IMR-90 (cell line): ENCODE measurements around the gene ARPC5. TPM values are rescaled to one million over a fixed set of nuclear protein-coding genes. Genes with fewer than 3 reads are reported as not detected.

Experiments
- ATAC-seq: fragments of 200-7000 bp; cut with Tn5 transposase; 2 replicates; pipeline ENCODE4 v1.9.1; 2020; ENCODE audit warnings: low read depth, mild to moderate bottlenecking, moderate library complexity
- BruUV-seq: library from RNA; stranded (reverse); fragments of 400-500 nt; replicated peaks from 2 replicates; lab custom pipeline; 2021; lab: Mats Ljungman, UMichigan
- CTCF ChIA-PET: fragments of 300-600 bp; formaldehyde crosslinking; extraction: SDS; loops from one replicate; lab custom pipeline; 2021; ENCODE audit warnings: antibody characterized with exemption; lab: Yijun Ruan, JAX
- POLR2A ChIA-PET: fragments of 300-600 bp; sonication (Branson Sonifier 250); formaldehyde crosslinking; loops from one replicate; lab custom pipeline; 2022; ENCODE audit warnings: antibody characterized with exemption; ENCODE audit not compliant: unreplicated experiment; lab: Charles Lee
- DNase-seq: peaks from one replicate; pipeline ENCODE4 v3.0.0; 2013
- H2AFZ ChIP-seq: replicated peaks from 2 replicates; pipeline ENCODE3; 2013; ENCODE audit warnings: low read length, mild to moderate bottlenecking; ENCODE audit not compliant: poor library complexity
- H2AK5ac ChIP-seq: 2 replicates; pipeline ENCODE4 v1.6.1; 2013; ENCODE audit warnings: low read depth, low read length, inconsistent platforms
- H2AK9ac ChIP-seq: replicated peaks from 2 replicates; pipeline ENCODE3; 2013; ENCODE audit warnings: mild to moderate bottlenecking, low read depth, low read length, moderate library complexity; ENCODE audit not compliant: poor library complexity
- H2BK120ac ChIP-seq: 2 replicates; pipeline ENCODE4 v1.6.1; 2013; ENCODE audit warnings: low read depth, low read length, inconsistent platforms
- H2BK15ac ChIP-seq: 3 replicates; pipeline ENCODE4 v1.6.1; 2013; ENCODE audit warnings: low read depth, low read length, inconsistent platforms
- H2BK20ac ChIP-seq: 2 replicates; pipeline ENCODE4 v1.6.1; 2013; ENCODE audit warnings: low read depth, mild to moderate bottlenecking, inconsistent platforms, low read length, moderate library complexity
- H2BK5ac ChIP-seq: 2 replicates; pipeline ENCODE4 v1.6.1; 2013; ENCODE audit warnings: mild to moderate bottlenecking, low read depth, low read length, inconsistent platforms; ENCODE audit not compliant: poor library complexity, severe bottlenecking
- H3K14ac ChIP-seq: replicated peaks from 2 replicates; pipeline ENCODE4 v1.6.1; 2013; ENCODE audit warnings: low read depth, low read length, inconsistent platforms
- H3K18ac ChIP-seq: 2 replicates; pipeline ENCODE4 v1.6.1; 2013; ENCODE audit warnings: low read depth, low read length, control low read depth
- H3K23ac ChIP-seq: 2 replicates; pipeline ENCODE4 v1.6.1; 2013; ENCODE audit warnings: low read depth, low read length, inconsistent platforms
- H3K27ac ChIP-seq: 2 replicates; pipeline ENCODE4 v1.5.1; 2013; ENCODE audit warnings: mild to moderate bottlenecking, control low read depth, low read length; ENCODE audit not compliant: insufficient read depth
- H3K27me3 ChIP-seq: 2 replicates; pipeline ENCODE4 v1.6.1; 2013; ENCODE audit warnings: low read length; ENCODE audit not compliant: control insufficient read depth, insufficient read depth
- H3K36me3 ChIP-seq: 2 replicates; pipeline ENCODE4 v1.6.1; 2013; ENCODE audit warnings: low read length, mixed read lengths; ENCODE audit not compliant: control insufficient read depth, insufficient read depth
- H3K4ac ChIP-seq: 2 replicates; pipeline ENCODE4 v1.6.1; 2013; ENCODE audit warnings: low read depth, low read length, inconsistent platforms
- H3K4me1 ChIP-seq: 2 replicates; pipeline ENCODE4 v1.6.1; 2013; ENCODE audit warnings: low read length, mixed read lengths; ENCODE audit not compliant: control insufficient read depth, insufficient read depth
- H3K4me2 ChIP-seq: 2 replicates; pipeline ENCODE4 v1.6.1; 2013; ENCODE audit warnings: low read depth, mild to moderate bottlenecking, control low read depth, low read length, moderate library complexity
- H3K4me3 ChIP-seq: 2 replicates; pipeline ENCODE4 v1.5.1; 2013; ENCODE audit warnings: low read depth, mild to moderate bottlenecking, control low read depth, low read length, moderate library complexity; ENCODE audit not compliant: insufficient read depth
- H3K56ac ChIP-seq: 2 replicates; pipeline ENCODE4 v1.6.1; 2013; ENCODE audit warnings: low read length, inconsistent platforms; ENCODE audit not compliant: insufficient read depth; ENCODE audit errors: extremely low read depth
- H3K79me1 ChIP-seq, 2 experiments: 2 replicates each; pipeline ENCODE4 v1.6.1; 2013; ENCODE audit warnings: low read length in 2 of 2, inconsistent platforms in 1 of 2, low read depth in 1 of 2
- H3K9ac ChIP-seq: 2 replicates; pipeline ENCODE4 v1.6.1; 2013; ENCODE audit warnings: low read depth, low read length, control low read depth
- H3K9me1 ChIP-seq: 2 replicates; pipeline ENCODE4 v1.6.1; 2013; ENCODE audit warnings: low read length, inconsistent platforms; ENCODE audit not compliant: insufficient read depth
- H3K9me3 ChIP-seq: 2 replicates; pipeline ENCODE4 v1.6.1; 2013; ENCODE audit warnings: low read length; ENCODE audit not compliant: control insufficient read depth, insufficient read depth
- H4K20me1 ChIP-seq: 2 replicates; pipeline ENCODE4 v1.6.1; 2013; ENCODE audit warnings: low read length, inconsistent platforms; ENCODE audit not compliant: insufficient read depth
- H4K5ac ChIP-seq: 2 replicates; pipeline ENCODE4 v1.6.1; 2013; ENCODE audit warnings: mild to moderate bottlenecking, low read depth, low read length, control low read depth
- H4K8ac ChIP-seq, 2 experiments: 2 replicates each; pipeline ENCODE4 v1.6.1; 2013; ENCODE audit warnings: low read depth in 2 of 2, low read length in 2 of 2, control low read depth in 1 of 2, inconsistent platforms in 1 of 2
- H4K91ac ChIP-seq: 2 replicates; pipeline ENCODE4 v1.6.1; 2013; ENCODE audit warnings: low read depth, low read length, inconsistent platforms; ENCODE audit not compliant: insufficient read depth
- BHLHE40 ChIP-seq: fragments of 150-350 bp; IDR thresholded peaks from 2 replicates; pipeline ENCODE4 v1.6.1; 2016; ENCODE audit warnings: mild to moderate bottlenecking, low read depth, low read length
- CEBPB ChIP-seq: IDR thresholded peaks from 2 replicates; pipeline ENCODE4 v1.6.1; 2012; ENCODE audit warnings: low read depth, low read length, improper control_type of control experiment
- CHD1 ChIP-seq: IDR thresholded peaks from 2 replicates; pipeline ENCODE4 v1.6.1; 2012; ENCODE audit warnings: low read depth, low read length, improper control_type of control experiment
- CTCF ChIP-seq: conservative IDR thresholded peaks from 2 replicates; pipeline ENCODE4 v1.5.1; 2012; ENCODE audit warnings: mild to moderate bottlenecking, low read depth, low read length, improper control_type of control experiment
- ELK1 ChIP-seq: fragments of 150-350 bp; IDR thresholded peaks from 2 replicates; pipeline ENCODE4 v1.6.1; 2016; ENCODE audit warnings: low read depth, mild to moderate bottlenecking, low read length, moderate library complexity, borderline replicate concordance
- FOS ChIP-seq: fragments of 150-350 bp; IDR thresholded peaks from 2 replicates; pipeline ENCODE4 v1.6.1; 2016; ENCODE audit warnings: low read depth, low read length
- MAFK ChIP-seq: IDR thresholded peaks from 2 replicates; pipeline ENCODE4 v1.6.1; 2012; ENCODE audit warnings: low read depth, low read length, improper control_type of control experiment
- MXI1 ChIP-seq: IDR thresholded peaks from 2 replicates; pipeline ENCODE4 v1.6.1; 2012; ENCODE audit warnings: low read depth, mild to moderate bottlenecking, low read length, moderate library complexity, borderline replicate concordance
- RAD21 ChIP-seq: IDR thresholded peaks from 2 replicates; pipeline ENCODE4 v1.6.1; 2012; ENCODE audit warnings: low read length, improper control_type of control experiment
- RCOR1 ChIP-seq: IDR thresholded peaks from 2 replicates; pipeline ENCODE4 v1.6.1; 2012; ENCODE audit warnings: mild to moderate bottlenecking, low read length, improper control_type of control experiment; ENCODE audit not compliant: insufficient replicate concordance
- RFX5 ChIP-seq: IDR thresholded peaks from 2 replicates; pipeline ENCODE4 v1.8.0; 2012; ENCODE audit warnings: low read depth, mild to moderate bottlenecking, low read length, moderate library complexity
- SMC3 ChIP-seq: fragments of 150-350 bp; IDR thresholded peaks from 2 replicates; pipeline ENCODE4 v1.6.1; 2016; ENCODE audit warnings: low read depth, mild to moderate bottlenecking, antibody characterized with exemption, low read length, moderate library complexity
- USF2 ChIP-seq: fragments of 150-350 bp; IDR thresholded peaks from 2 replicates; pipeline ENCODE4 v1.6.1; 2017; ENCODE audit warnings: mild to moderate bottlenecking, antibody characterized with exemption, low read length, low read depth
- WGBS, 2 experiments: methylation state at CpG; one replicate each; pipeline versions ENCODE4 v1.1.5 to v1.1.7; 2013; ENCODE audit warnings: missing lambda C conversion rate in 2 of 2; ENCODE audit not compliant: insufficient read length in 1 of 2; ENCODE audit errors: extremely low coverage in 2 of 2; 5-methylcytosine and 5-hydroxymethylcytosine counted together
- dilution Hi-C: fragments of 300-500 bp; cut with HindIII; formaldehyde crosslinking; loops from one replicate; pipeline ENCODE4 v1.14.3; 2018; ENCODE audit warnings: low sequenced_read_pairs; ENCODE audit not compliant: unreplicated experiment
- in situ Hi-C: fragments of 300-500 bp; cut with MboI; formaldehyde crosslinking; loops from 3 replicates; pipeline ENCODE4 v1.14.3; 2019; ENCODE audit warnings: low sequenced_read_pairs, inconsistent platforms, mixed read lengths
- intact Hi-C: fragments of 100-400 bp; cut with micrococcal nuclease; formaldehyde crosslinking; loops from 2 replicates; pipeline ENCODE4 v1.10.0; 2022
- polyA plus RNA-seq, 3 experiments: library from polyadenylated mRNA; depleted of rRNA; stranded (reverse); fragments of >200 nt; gene quantifications; 2 replicates each; pipeline ENCODE4 v1.2.3, GENCODE V29; 2012; ENCODE audit warnings: low replicate concordance in 1 of 3
- total RNA-seq: library from RNA; depleted of rRNA; stranded (reverse); fragments of >200 nt; gene quantifications from 2 replicates; pipeline ENCODE4 v1.2.3, GENCODE V29; 2012

Gene ARPC5
- total and polyA plus RNA-seq, 2 of the 4 experiments (the other 2 are of a cell fraction): 132 to 212 TPM

GRCh38 chr1:183590244-183591191 is 45.1 kb downstream of the ARPC5 start, which contains the start of gene NCF2:
TSS of gene NCF2 (minus strand) at chr1:183590459. CDS start at chr1:183590329, 130 bp downstream.
- Histone ChIP-seq H3K36me3 (no peaks in the 10 kb centered on the region), H4K8ac (peak within 1 kb of the TSS in 1 of 2 experiments; percentile 9; a peak in 1 of 4 replicates), H3K9me1 (peaks cover 3% of the 10 kb centered on the region; the same call in 1 of the 2 replicates), H3K4me1 (0 out of 2 replicates have a peak, but pooled peaks cover 2% of the 10 kb centered on the region), H4K20me1 (no peaks in the 10 kb centered on the region), H3K4me3 (no peak within 1 kb of the TSS), H3K56ac (no peak within 1 kb of the TSS), H3K27ac (no peak within 1 kb of the TSS), H2BK5ac (no peak within 1 kb of the TSS), H4K91ac (no peak within 1 kb of the TSS), H3K4ac (no peak within 1 kb of the TSS; the same call in 1 of the 2 replicates), H3K4me2 (no peak within 1 kb of the TSS), H2BK15ac (no peak within 1 kb of the TSS), H3K27me3 (no peaks in the 10 kb centered on the region), H2BK120ac (no peak within 1 kb of the TSS), H3K79me1 (no peaks in the 10 kb centered on the region), H4K5ac (no peak within 1 kb of the TSS), H2AK9ac (no peak within 1 kb of the TSS), H3K9ac (no peak within 1 kb of the TSS), H3K18ac (no peak within 1 kb of the TSS), H3K9me3 (no peaks in the 10 kb centered on the region), H2BK20ac (no peak within 1 kb of the TSS), H2AK5ac (no peak within 1 kb of the TSS), H2AFZ (peak within 1 kb of the TSS; percentile 83), H3K23ac (no peak within 1 kb of the TSS), H3K14ac (no peak within 1 kb of the TSS)
- in situ Hi-C loops: no loop called here
- DNase-seq (peak; percentile 57), ATAC-seq (peak; percentile 51; the same call in 1 of the 2 replicates)
- intact Hi-C loops: no loop called here
- no CpG with 5 or more reads among the region's 6 CpGs for WGBS, 2 experiments
- CTCF ChIA-PET: interaction anchor here (1.1 kb wide), 1 partner anchor 19 kb away, joined by 4 read pairs; no protein-coding TSS in a partner anchor
- dilution Hi-C loops: no loop called here
- POLR2A ChIA-PET: no interaction called here
- BruUV-seq: no TSS peak
- TF ChIP-seq MXI1 (no peak), CTCF (no peak), RAD21 (no peak), MAFK (no peak), RFX5 (no peak), BHLHE40 (no peak), CEBPB (no peak), CHD1 (no peak), FOS (no peak), RCOR1 (no peak), USF2 (no peak), ELK1 (no peak), SMC3 (no peak)
